Keratinocyte (primary cell): ENCODE results near the gene RETN. TPM values are rescaled to one million over a fixed set of nuclear protein-coding genes. Genes with fewer than 3 reads are reported as not detected.

Experiments
- DNase-seq: peaks from one replicate; pipeline ENCODE4 v3.0.0-alpha.2; 2011; ENCODE audit warnings: low read depth, missing footprints, low spot score
- FAIRE-seq: peaks from 2 replicates; lab custom pipeline; 2011; peaks lifted over from hg19 to GRCh38; lab: Jason Lieb, UNC
- H2AFZ ChIP-seq: 2 replicates; pipeline ENCODE4 v1.6.0; 2012; ENCODE audit warnings: low read length, control low read depth, inconsistent platforms; ENCODE audit not compliant: control insufficient read depth
- H3K27ac ChIP-seq: 2 replicates; pipeline ENCODE4 v1.5.1; 2011; ENCODE audit warnings: low read length; ENCODE audit not compliant: control insufficient read depth, insufficient read depth
- H3K27me3 ChIP-seq: 3 replicates; pipeline ENCODE4 v1.6.0; 2011; ENCODE audit warnings: low read length; ENCODE audit not compliant: control insufficient read depth, insufficient read depth; ENCODE audit errors: extremely low read depth
- H3K36me3 ChIP-seq, 2 experiments: 2 replicates in 1 of 2; 3 replicates in 1 of 2; pipeline ENCODE4 v1.5.1; 2011; ENCODE audit warnings: low read length in 2 of 2, mild to moderate bottlenecking in 1 of 2; ENCODE audit not compliant: control insufficient read depth in 2 of 2, insufficient read depth in 2 of 2; ENCODE audit errors: extremely low read depth in 1 of 2
- H3K4me1 ChIP-seq: 3 replicates; pipeline ENCODE4 v1.5.1; 2011; ENCODE audit warnings: low read length; ENCODE audit not compliant: control insufficient read depth, insufficient read depth; ENCODE audit errors: extremely low read depth
- H3K4me2 ChIP-seq: 3 replicates; pipeline ENCODE4 v1.6.0; 2011; ENCODE audit warnings: low read depth, low read length; ENCODE audit not compliant: control insufficient read depth, insufficient read depth; ENCODE audit errors: extremely low read depth
- H3K4me3 ChIP-seq, 3 experiments: fragments of 200-600 bp in 1 of 3; sonication (generic) in 1 of 3; 2 replicates in 2 of 3; 3 replicates in 1 of 3; pipeline ENCODE4 v1.5.1; 2011 to 2016; ENCODE audit warnings: low read length in 3 of 3, mild to moderate bottlenecking in 3 of 3, control low read depth in 2 of 3, inconsistent platforms in 1 of 3, low read depth in 1 of 3, mixed read lengths in 1 of 3, mixed run types in 1 of 3, moderate library complexity in 1 of 3; ENCODE audit not compliant: control insufficient read depth in 2 of 3, insufficient read depth in 2 of 3; ENCODE audit errors: extremely low read depth in 1 of 3
- H3K79me2 ChIP-seq: 2 replicates; pipeline ENCODE4 v1.6.0; 2012; ENCODE audit warnings: low read length; ENCODE audit not compliant: control insufficient read depth, insufficient read depth
- H3K9ac ChIP-seq: 3 replicates; pipeline ENCODE4 v1.6.0; 2011; ENCODE audit warnings: low read length; ENCODE audit not compliant: control insufficient read depth, insufficient read depth; ENCODE audit errors: extremely low read depth
- H3K9me1 ChIP-seq: 3 replicates; pipeline ENCODE4 v1.6.0; 2011; ENCODE audit warnings: low read length; ENCODE audit not compliant: control insufficient read depth, insufficient read depth; ENCODE audit errors: extremely low read depth
- H3K9me3 ChIP-seq: 2 replicates; pipeline ENCODE4 v1.5.1; 2012; ENCODE audit warnings: low read depth, low read length; ENCODE audit not compliant: control insufficient read depth
- H4K20me1 ChIP-seq: 3 replicates; pipeline ENCODE4 v1.6.0; 2011; ENCODE audit warnings: low read length; ENCODE audit not compliant: control insufficient read depth, insufficient read depth; ENCODE audit errors: extremely low read depth
- EZH2 ChIP-seq: IDR thresholded peaks from one replicate; pipeline ENCODE4 v1.6.1; 2012; ENCODE audit warnings: inconsistent platforms, mild to moderate bottlenecking, low read length, moderate library complexity
- dilution Hi-C: fragments of 300-500 bp; cut with MboI; formaldehyde crosslinking; loops from one replicate; pipeline ENCODE4 v1.7.0; 2020; ENCODE audit warnings: low sequenced_read_pairs; ENCODE audit not compliant: extremely low pct_ligation_motif_present
- polyA plus RNA-seq, 5 experiments: library from polyadenylated mRNA; depleted of rRNA in 3 of 5; stranded (reverse) in 3 of 5; stranded (forward) in 1 of 5; unstranded in 1 of 5; fragments of >200 nt; gene quantifications; 1 replicate in 1 of 5; 2 replicates in 3 of 5; 3 replicates in 1 of 5; pipeline versions ENCODE4 v1.2.1 to v1.2.3, GENCODE V29; 2011 to 2012; ENCODE audit warnings: missing spikeins in 2 of 5, low read depth in 1 of 5, low replicate concordance in 1 of 5
- TF ChIP-seq, protein P1 (sequence below), 3 experiments: IDR thresholded peaks in 1 of 3; conservative IDR thresholded peaks in 1 of 3; optimal IDR thresholded peaks in 1 of 3; 2 replicates in 2 of 3; 3 replicates in 1 of 3; pipeline versions ENCODE3 to v1.5.1; 2011; ENCODE audit warnings: low read length in 3 of 3, mild to moderate bottlenecking in 3 of 3, moderate library complexity in 2 of 3, control low read depth in 1 of 3, inconsistent platforms in 1 of 3; ENCODE audit not compliant: insufficient read depth in 2 of 3; ENCODE audit errors: extremely low read depth in 1 of 3

RETN gene
- polyA plus RNA-seq, 1 donor (not counting 4 experiments of a cell fraction or from before 2014, with no cell fraction given), result not detected

DNA sequence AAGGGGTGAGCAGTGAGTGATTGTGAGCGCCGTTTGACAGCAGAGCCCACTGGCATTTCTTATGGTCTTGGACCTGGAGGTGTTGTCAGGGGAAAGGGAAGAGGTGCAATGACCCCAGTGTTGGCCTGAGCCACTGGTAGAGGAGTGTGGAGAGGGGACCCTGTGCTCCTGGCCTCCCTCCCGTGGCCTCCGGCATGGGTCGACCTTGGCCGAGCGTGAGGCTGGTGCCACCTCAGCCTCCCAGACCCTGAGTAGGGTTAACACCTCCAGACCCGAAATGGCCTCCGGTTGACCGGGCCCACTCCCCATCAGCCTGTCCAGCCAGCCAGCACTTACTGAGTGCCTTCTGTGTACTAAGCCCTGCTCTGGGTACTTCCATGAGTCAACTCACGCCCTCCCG lies 18.3 kb downstream of the RETN start:
- Histone ChIP-seq H2AFZ (no peak overlapping the region), H3K36me3 (peaks cover 0 to 6% of the 10 kb centered on the region in 2 experiments), H3K27ac (no peak overlapping the region), H4K20me1 (no peaks in the 10 kb centered on the region), H3K4me3 (no peak overlapping the region), H3K9me1 (no peaks in the 10 kb centered on the region), H3K79me2 (peaks cover 6% of the 10 kb centered on the region), H3K27me3 (no peaks in the 10 kb centered on the region), H3K9me3 (peaks cover 3% of the 10 kb centered on the region), H3K4me2 (no peak overlapping the region), H3K9ac (no peak overlapping the region), H3K4me1 (no peaks in the 10 kb centered on the region)
- no peak for DNase-seq
- dilution Hi-C loops, result no loop called here
- TF ChIP-seq, protein P1, sequence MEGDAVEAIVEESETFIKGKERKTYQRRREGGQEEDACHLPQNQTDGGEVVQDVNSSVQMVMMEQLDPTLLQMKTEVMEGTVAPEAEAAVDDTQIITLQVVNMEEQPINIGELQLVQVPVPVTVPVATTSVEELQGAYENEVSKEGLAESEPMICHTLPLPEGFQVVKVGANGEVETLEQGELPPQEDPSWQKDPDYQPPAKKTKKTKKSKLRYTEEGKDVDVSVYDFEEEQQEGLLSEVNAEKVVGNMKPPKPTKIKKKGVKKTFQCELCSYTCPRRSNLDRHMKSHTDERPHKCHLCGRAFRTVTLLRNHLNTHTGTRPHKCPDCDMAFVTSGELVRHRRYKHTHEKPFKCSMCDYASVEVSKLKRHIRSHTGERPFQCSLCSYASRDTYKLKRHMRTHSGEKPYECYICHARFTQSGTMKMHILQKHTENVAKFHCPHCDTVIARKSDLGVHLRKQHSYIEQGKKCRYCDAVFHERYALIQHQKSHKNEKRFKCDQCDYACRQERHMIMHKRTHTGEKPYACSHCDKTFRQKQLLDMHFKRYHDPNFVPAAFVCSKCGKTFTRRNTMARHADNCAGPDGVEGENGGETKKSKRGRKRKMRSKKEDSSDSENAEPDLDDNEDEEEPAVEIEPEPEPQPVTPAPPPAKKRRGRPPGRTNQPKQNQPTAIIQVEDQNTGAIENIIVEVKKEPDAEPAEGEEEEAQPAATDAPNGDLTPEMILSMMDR (optimal IDR thresholded peaks at IDR 0.05 in 1 of 3, IDR thresholded peaks at IDR 0.05 in 1 of 3, conservative IDR thresholded peaks at IDR 0.05 in 1 of 3; ENCODE audit: extremely low read depth in 1 of 3, insufficient read depth in 2 of 3, low read length in 3 of 3), result no peak
- TF ChIP-seq EZH2, result no peak
- no peak for FAIRE-seq

DNA sequence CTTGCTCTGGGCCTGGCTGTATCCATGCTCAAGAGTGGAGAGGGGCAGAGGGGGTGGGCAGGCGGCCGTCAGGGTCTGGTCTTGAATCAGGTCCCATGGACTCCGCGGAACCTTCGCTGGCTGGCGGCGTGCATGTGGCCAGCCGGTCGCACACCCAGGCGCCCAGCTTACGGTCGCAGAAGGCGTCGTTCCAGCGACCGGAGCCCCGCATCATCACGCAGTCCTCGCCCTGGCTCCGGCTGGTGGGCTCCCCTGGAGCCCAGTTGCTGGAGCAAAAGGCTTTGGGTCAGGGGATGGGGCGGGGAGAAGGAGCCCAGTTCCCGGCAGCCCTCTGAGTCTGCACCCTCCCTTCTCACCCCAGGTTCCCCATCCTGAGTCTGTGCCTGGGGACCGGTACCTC lies 20.3 kb downstream of the RETN start:
- H4K20me1 ChIP-seq, result no peaks in the 10 kb centered on the region
- no peaks in the 10 kb centered on the region for H3K79me2 ChIP-seq
- no peaks in the 10 kb centered on the region for H3K9me1 ChIP-seq
- H3K27ac ChIP-seq, result no peak overlapping the region
- dilution Hi-C loops, result no loop called here
- FAIRE-seq (no peak), DNase-seq (no peak)
- H3K36me3 ChIP-seq, result no peaks in the 10 kb centered on the region
- no peaks in the 10 kb centered on the region for H3K27me3 ChIP-seq
- H2AFZ ChIP-seq, result no peak overlapping the region
- no peak overlapping the region for H3K4me2 ChIP-seq
- no peaks in the 10 kb centered on the region for H3K4me1 ChIP-seq
- no peak overlapping the region for H3K4me3 ChIP-seq
- H3K9me3 ChIP-seq, result peaks cover 3% of the 10 kb centered on the region
- TF ChIP-seq, protein P1 (optimal IDR thresholded peaks at IDR 0.05 in 1 of 3, IDR thresholded peaks at IDR 0.05 in 1 of 3, conservative IDR thresholded peaks at IDR 0.05 in 1 of 3; ENCODE audit: extremely low read depth in 1 of 3, insufficient read depth in 2 of 3, low read length in 3 of 3), result no peak
- TF ChIP-seq EZH2, result no peak
- no peak overlapping the region for H3K9ac ChIP-seq
